HG03439 (cell line): Measurements from ENCODE around the gene TRIM41.
"Not testable (repeated sequence)": the region's sequence is repeated elsewhere in the genome, so short reads cannot be mapped to it uniquely, and the experiment has no call there.

Source experiments
- ATAC-seq: cut with Tn5 transposase; IDR thresholded peaks from one replicate; pipeline ENCODE4 v1.9.1; 2021; ENCODE audit warnings: mild to moderate bottlenecking, moderate library complexity; ENCODE audit not compliant: unreplicated experiment

TRIM41 gene

GRCh38 chr5:181248277-181248676, 25.2 kb downstream of the TRIM41 start:
- no peak for ATAC-seq

GRCh38 chr5:181255276-181255675, 32.2 kb downstream of the TRIM41 start:
- ATAC-seq: no peak

DNA sequence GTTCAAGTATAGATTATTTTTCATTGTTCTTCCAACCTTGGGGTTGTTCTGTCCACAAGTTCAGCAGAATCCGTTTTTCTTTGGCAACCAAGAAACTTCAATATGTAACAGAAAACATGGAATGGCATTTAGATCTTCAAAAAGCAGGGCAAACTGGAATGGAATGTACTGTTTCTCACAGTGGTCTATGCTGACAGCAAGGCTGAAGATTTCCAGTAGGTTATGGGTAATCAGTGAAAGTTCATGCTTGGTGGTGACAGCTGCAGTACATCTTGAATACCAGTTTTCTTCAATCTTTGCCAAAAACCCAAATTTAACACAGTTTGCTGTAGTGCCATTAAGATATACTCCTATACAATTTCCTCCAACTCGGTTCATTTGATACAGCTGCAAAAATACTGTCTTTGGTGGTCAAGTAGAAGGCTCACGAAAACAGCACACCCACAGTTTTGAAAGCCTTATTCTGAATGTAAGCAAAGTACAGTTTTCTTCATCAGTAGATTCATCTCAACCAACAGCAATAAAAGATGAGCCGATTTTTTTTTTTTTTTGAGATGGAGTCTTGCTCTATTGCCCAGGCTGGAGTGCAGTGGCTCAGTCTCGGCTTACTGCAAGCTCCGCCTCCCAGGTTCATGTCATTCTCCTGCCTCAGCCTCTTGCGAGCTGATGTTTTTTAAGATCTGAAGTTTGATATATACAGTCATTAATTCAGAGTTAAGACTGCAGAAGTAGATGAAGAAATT, 32.9 kb downstream of the TRIM41 start:
- ATAC-seq: no peak

GRCh38 chr5:181258576-181258975, 35.5 kb downstream of the TRIM41 start:
- no peak for ATAC-seq

DNA sequence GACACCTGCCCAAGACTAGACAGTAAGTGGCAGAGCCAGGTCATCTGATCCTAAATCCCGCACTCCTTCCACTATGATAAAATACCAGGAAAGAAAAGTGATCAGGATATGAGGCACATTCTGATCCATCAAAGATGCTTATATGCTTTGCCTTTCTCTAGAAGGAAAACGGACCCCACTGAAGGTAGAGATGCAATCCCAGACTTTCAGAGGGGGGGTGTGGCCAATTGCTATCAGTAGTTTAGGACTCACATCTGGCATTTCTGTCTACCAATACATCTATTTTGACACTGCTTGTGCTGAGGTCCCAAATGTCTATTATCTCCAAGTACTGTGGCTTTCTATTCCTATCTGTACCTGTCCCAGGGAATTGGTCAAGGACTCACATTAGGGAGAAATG, 36.2 kb downstream of the TRIM41 start:
- ATAC-seq: no peak

- ATAC-seq: no peak
Measured at GRCh38 chr5:181259974-181260719, 37.1 kb downstream of the TRIM41 start.

GRCh38 chr5:181260720-181261319, 37.7 kb downstream of the TRIM41 start, which contains the start of gene TRIM52:
TSS of gene TRIM52 (minus strand) at chr5:181261143. CDS start at chr5:181260813, 330 bp downstream.
- ATAC-seq: peak; percentile 79

DNA sequence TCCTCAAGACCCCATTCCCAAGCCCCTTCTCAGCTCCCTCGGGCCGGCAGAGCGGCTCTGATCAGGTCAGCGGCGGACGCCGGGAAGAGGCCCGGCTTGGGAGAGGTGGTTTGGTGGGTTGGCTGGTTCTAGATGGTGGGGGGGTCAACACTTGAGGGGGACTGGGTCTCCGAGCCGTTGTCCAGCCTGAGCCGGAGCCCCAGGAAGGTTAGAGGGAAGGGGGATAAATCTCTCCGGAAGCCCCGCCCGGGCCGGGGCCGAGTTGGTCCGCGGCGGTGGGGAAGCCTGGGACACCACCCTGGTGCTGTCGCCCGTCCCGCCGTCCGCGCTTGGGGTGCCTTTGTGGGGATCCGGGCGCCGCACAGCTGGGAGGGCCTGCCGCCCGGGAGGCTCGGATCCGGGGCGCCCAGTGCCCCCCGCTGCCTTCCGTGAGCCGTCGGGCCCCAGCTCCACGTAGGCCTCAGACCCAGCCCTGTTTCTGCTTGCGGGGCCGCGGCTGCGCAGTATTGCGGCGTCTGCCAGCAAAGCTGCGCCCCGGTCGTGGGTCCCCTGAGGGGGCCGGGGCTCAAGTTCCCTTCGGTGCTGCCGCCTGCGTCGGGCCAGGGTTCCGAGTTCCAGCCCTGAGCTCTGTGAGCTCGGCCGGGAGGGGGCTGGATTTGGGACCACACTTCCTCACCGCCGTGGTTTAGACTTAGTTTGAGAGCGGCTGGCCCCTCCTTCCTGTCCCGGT, 38.4 kb downstream of the TRIM41 start:
- ATAC-seq: peak; percentile 55

- ATAC-seq: no peak
Measured at GRCh38 chr5:181263633-181264032, 40.6 kb downstream of the TRIM41 start.

GRCh38 chr5:181265092-181265671, 42.1 kb downstream of the TRIM41 start:
- no peak for ATAC-seq

DNA sequence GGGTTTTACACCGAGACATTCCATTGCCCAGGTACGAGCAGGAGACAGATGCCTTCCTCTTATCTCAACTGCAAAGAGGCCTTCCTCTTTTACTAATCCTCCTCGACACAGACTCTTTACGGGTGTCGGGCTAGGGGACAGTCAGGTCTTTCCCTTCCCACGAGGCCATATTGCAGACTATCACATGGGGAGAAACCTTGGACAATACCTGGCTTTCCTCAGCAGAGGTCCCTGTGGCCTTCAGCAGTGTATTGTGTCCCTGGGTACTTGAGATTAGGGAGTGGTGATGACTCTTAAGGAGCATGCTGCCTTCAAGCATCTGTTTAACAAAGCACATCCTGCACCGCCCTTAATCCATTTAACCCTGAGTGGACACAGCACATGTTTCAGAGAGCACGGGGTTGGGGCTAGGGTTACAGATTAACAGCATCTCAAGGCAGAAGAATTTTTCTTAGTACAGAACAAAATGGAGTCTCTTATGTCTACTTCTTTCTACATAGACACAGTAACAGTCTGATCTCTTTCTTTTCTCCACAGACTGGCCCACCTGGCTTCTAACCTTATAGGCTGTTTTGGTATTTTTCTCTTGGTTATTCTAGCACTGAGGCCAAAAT, 44.3 kb downstream of the TRIM41 start:
- ATAC-seq: not testable (repeated sequence)

- not testable (repeated sequence) for ATAC-seq
Measured at GRCh38 chr5:181267907-181268306, 44.8 kb downstream of the TRIM41 start.

DNA sequence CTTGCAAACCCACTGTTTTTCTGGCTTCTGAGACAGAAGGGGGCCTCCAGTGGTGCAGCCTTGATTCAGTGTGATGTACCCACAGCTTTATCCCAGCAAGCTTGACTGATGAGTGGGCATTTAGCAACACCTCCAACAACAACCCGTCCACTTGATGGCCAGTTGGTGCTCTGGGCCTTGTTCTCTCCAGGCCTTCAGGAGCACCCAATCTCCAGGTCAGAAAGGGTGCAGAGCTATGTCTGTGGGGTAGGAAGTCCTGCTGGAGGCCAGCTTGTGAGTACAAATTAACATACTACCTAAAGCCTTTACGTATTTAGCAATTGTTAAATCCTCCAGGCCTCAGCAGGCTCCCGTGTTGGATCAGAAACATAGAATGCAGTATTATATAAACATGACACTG, 48.0 kb downstream of the TRIM41 start:
- no peak for ATAC-seq

GRCh38 chr5:181273433-181273744, 50.3 kb downstream of the TRIM41 start:
- ATAC-seq: not testable (repeated sequence)

DNA sequence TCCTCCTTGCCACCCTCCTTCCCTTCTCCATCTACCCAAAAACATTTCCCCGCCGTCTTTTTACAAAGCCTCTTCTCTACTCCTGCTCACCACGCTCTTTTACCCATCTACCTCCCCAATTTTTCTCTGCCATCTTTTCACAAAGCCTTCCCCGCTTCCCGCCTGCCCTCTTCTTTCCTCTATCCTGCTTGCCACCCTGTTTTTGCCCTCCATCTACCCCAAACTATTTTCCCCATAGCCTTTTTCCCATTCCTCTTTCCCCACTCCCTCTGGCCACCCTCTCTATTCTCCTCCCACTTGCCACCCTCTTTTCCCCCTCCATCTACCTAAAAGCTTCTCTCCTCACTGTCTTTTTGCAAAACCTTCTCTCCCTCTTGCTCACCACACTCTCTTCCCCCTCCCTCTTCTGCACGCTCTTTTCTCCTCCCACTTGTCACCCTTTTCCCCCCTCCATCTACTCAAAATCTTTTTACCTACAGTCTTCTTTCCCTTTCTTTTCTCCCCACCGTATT, 57.2 kb downstream of the TRIM41 start:
- no peak for ATAC-seq

DNA sequence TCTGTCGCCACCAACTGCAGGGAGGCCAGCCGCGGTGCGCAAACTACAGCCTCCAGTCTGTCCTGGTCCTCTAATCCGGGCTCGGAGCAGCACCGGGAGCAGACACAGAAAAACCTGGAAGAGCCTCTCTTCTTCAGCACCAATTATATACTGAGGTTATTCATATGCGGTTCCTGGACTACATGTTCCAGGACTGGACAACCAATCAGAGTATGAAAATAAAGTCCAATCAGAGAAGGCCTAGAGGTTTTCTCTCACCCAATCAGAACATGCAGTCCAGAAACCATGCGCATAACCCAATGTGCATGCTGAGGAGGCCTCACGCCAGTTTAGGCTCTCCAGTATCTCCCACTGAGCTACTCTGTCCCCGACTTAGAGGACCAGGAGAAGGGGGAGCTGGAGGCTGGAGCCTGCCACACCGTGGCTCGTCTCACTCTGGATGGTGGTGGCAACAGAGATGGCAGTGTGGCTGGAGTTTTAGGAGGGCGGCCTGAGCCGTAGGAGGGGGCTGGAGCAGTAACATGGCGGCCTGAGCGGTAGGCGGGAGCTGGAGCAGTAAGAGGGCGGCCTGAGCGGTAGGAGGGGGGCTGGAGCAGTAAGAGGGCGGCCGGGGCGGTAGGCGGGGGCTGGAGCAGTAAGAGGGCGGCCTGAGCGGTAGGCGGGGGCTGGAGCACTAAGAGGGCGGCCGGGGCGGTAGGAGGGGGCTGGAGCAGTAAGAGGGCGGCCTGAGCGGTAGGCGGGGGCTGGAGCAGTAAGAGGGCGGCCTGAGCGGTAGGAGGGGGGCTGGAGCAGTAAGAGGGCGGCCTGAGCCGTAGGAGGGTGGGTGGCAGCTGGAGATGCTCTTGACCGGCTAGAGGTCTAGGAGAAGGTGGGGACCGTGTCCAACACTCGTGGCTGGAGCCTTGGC, 58.2 kb downstream of the TRIM41 start:
- no peak for ATAC-seq

GRCh38 chr5:181281984-181282316, 58.9 kb downstream of the TRIM41 start:
- no peak for ATAC-seq

GRCh38 chr5:181282415-181282814, 59.3 kb downstream of the TRIM41 start:
- not testable (repeated sequence) for ATAC-seq

DNA sequence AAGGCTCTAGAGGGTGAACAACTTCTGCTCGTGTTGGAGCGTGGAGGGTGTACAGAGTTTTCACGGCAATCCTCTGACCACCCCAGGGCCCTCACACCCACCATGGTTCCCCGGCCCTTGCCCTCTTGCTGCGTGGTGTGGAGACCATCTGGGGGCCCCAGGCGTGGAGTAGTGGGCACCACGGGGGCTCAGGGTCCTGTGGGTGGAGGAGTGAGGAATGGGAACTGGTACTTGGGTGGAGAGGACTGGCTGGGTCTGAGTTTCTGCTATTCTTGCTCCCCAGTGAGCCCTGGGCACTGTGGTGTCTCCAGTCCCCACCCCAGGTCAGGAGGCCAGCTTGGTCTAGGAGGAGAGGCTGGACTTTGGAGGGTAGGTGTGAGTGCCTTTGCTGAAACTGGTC, 59.8 kb downstream of the TRIM41 start:
- no peak for ATAC-seq
